ENCODE data around the gene MAD1L1.

MAD1L1 gene

DNA sequence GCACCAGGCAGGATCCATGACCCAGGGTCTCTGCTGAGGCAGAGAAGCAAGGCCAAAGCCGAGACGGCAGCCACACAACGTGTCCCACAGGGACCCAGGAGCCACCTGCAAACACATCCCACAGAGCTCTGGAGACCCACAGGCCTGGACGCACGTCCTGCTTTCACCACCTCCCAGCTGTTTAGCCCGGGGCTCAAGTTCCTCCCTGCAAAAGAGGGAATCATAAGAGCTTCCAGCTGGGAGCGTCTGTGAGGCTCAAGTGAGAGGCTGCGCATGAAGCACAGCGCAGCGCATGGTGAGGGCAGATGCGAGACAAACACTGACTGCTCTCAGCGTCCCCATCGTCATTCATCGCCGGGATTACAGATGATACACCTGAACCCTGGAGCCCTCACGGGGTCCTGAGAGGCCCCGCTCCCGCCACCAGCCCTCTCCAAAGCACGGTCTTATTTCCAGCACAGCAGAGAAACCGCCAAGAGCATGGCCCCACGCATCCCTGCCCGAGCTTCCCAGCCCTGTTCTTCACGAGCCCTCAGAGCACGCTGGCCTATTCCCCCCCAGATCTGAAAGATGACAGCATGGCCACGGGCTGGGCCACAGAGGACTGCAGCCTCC lies 88.7 kb downstream of the MAD1L1 start:
- Histone ChIP-seq H3K4me1 (no peaks in the 10 kb centered on the region; the same call in 1 of the 2 replicates), H3K4me3 (ENCODE audit: low read depth, low read length) (no peak overlapping the region)
- TF ChIP-seq, protein P1, sequence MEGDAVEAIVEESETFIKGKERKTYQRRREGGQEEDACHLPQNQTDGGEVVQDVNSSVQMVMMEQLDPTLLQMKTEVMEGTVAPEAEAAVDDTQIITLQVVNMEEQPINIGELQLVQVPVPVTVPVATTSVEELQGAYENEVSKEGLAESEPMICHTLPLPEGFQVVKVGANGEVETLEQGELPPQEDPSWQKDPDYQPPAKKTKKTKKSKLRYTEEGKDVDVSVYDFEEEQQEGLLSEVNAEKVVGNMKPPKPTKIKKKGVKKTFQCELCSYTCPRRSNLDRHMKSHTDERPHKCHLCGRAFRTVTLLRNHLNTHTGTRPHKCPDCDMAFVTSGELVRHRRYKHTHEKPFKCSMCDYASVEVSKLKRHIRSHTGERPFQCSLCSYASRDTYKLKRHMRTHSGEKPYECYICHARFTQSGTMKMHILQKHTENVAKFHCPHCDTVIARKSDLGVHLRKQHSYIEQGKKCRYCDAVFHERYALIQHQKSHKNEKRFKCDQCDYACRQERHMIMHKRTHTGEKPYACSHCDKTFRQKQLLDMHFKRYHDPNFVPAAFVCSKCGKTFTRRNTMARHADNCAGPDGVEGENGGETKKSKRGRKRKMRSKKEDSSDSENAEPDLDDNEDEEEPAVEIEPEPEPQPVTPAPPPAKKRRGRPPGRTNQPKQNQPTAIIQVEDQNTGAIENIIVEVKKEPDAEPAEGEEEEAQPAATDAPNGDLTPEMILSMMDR (IDR thresholded peaks at IDR 0.05; ENCODE audit: low read depth, low read length) = no peak

DNA sequence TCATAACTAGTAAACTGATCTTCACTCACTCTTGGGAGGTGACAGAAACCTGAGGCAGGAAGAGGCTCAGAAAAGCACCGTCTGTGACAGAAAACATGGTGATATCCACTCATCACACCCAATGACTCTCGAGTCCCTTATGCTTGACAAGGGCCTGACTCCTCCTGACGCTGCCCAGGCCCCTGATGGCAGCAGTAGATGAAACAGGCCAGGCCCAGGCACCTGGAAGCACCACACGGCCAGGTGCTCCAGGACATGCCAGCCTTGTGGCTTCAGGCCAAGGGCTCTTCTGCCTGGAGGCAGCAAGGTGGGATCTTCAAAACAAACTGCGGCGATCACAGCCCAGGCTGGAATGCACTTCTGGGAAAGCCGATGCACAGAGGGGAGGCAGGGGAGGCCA lies 89.3 kb downstream of the MAD1L1 start:
- Histone ChIP-seq H3K4me1 (peaks cover 5% of the 10 kb centered on the region), H3K27me3 (no peaks in the 10 kb centered on the region), H3K4me3 (ENCODE audit: low read depth, low read length) (no peak overlapping the region), H3K36me3 (peaks cover 7% of the 10 kb centered on the region), H3K9me3 (no peaks in the 10 kb centered on the region)
- DNase-seq = peak; percentile 47
- TF ChIP-seq, protein P1 (IDR thresholded peaks at IDR 0.05; ENCODE audit: low read depth, low read length) = no peak

More for the DNA sequence above, 88.7 kb downstream of the MAD1L1 start:
- DNase-seq = peak; percentile 74
- no peaks in the 10 kb centered on the region for H3K27me3 ChIP-seq
- H3K36me3 ChIP-seq = peaks cover 7% of the 10 kb centered on the region
- H3K9me3 ChIP-seq = no peaks in the 10 kb centered on the region

DNA sequence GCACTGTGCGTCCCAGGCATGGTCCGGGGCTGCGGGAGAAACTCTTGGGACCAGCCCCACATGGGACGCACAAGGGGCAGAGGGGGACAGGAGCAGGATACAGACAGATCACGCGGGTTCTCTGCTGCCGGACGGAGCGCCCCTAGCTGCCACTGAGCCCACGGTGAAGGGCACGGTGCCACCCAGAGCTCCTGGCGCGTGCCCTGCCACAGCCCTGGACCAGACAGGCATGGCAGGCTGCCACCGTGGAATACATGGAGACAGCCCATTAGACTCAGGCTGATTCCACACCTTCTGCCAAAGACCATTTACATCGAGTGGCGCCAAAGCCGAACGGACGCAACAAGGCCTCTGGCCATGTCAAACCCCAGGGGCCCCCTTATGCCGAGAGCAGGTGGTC lies 90.4 kb downstream of the MAD1L1 start:
- peaks cover 10% of the 10 kb centered on the region for H3K36me3 ChIP-seq
- TF ChIP-seq, protein P1 (IDR thresholded peaks at IDR 0.05; ENCODE audit: low read depth, low read length) = no peak
- peaks cover 8% of the 10 kb centered on the region for H3K4me1 ChIP-seq

DNA sequence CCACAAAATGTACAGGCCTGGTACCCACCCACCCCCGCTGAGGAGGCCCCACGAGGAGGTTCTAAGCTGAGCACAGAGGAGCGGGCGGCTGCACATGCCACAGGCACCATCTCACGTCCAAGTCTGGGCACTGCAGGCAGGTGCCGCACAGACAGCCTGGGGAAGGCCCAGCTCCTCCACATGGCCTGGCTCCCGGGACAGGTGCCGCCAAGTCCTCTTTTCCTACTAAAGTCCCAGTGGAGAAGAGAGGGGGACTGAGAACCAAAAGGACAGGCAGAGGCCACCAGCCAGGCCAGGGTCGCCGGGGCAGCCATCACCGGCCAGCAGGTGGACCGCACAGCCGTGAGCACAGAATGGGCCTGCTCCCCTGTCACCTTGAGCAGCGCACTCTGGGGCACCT lies 91.1 kb downstream of the MAD1L1 start:
- no peaks in the 10 kb centered on the region for H3K27me3 ChIP-seq
- H3K36me3 ChIP-seq = peaks cover 10% of the 10 kb centered on the region
- TF ChIP-seq, protein P1 (IDR thresholded peaks at IDR 0.05; ENCODE audit: low read depth, low read length) = no peak
- H3K4me1 ChIP-seq = peaks cover 8% of the 10 kb centered on the region
- no peaks in the 10 kb centered on the region for H3K9me3 ChIP-seq
- H3K4me3 ChIP-seq (ENCODE audit: low read depth, low read length) = no peak overlapping the region
- DNase-seq = no peak

More for the DNA sequence above, 90.4 kb downstream of the MAD1L1 start:
- Histone ChIP-seq H3K9me3 (no peaks in the 10 kb centered on the region), H3K27me3 (no peaks in the 10 kb centered on the region), H3K4me3 (ENCODE audit: low read depth, low read length) (no peak overlapping the region)
- no peak for DNase-seq

DNA sequence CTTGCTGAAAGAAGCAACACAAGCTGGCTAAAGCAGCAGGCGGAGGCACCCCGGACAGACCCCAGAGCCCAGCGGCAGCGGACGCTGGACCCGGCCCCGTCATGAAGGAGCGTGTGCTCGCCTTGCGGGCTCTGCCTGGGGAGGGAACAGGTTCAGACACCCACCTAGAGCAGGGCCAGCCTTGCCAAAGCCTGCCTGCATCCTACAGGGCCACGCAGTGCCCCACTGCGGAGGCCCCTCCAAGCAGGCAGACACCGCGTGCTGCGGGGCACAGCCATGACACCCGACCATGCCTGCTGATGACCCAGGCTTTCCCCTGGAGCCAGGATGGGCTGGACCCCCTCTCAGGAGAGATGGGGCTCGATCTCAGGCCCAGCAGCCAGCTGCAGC lies 91.7 kb downstream of the MAD1L1 start:
- Histone ChIP-seq H3K36me3 (peaks cover 16% of the 10 kb centered on the region), H3K4me3 (ENCODE audit: low read depth, low read length) (no peak overlapping the region), H3K4me1 (peaks cover 8% of the 10 kb centered on the region), H3K27me3 (no peaks in the 10 kb centered on the region), H3K9me3 (no peaks in the 10 kb centered on the region)
- DNase-seq = no peak
- TF ChIP-seq, protein P1 (IDR thresholded peaks at IDR 0.05; ENCODE audit: low read depth, low read length) = no peak

DNA sequence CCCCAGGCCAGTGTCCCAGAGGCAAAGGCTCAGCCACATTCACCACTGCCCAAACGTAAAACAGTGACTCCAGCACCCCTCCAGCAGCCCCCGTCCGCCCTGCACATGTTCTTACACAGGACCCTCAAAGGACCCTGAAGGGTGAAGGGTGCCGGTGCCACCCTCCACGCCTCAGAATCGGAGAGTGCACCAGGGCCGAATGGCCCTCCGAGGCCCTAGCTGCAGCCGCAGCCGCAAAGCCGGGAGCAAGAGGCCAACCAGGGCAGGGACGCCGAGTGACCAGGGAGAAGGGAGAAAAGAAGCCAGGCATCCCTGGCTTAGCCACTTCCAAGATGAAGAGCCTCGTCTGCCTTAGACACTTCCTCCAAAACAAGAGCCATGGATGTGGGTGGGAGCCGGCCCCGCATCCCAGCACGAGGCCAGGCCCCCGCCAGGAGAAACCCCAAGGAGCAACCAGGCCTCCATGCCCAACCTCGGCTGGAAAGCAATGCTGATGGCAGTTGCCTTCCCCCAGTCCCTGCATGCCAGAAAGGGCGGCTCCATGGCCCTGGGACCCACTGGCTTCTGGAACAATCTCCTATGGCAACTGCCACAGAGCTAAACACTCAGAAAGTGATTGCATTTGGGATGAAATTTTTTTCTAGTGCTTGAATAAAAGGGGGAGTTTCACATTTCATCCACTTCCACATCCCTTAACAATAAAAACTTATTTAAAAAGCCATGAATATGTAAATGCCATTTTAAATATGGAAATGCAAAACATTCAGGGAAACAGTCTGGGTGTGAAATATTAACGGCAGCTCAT lies 92.3 kb downstream of the MAD1L1 start:
- Histone ChIP-seq H3K27me3 (no peaks in the 10 kb centered on the region), H3K4me3 (ENCODE audit: low read depth, low read length) (no peak overlapping the region), H3K9me3 (no peaks in the 10 kb centered on the region), H3K4me1 (peaks cover 8% of the 10 kb centered on the region), H3K36me3 (peaks cover 11% of the 10 kb centered on the region)
- no peak for DNase-seq
- TF ChIP-seq, protein P1 (IDR thresholded peaks at IDR 0.05; ENCODE audit: low read depth, low read length) = no peak

Data from BE2C (cell line).